NT2/D1 (cell line): ENCODE results near the gene CHRM2.

Source experiments
- SUZ12 ChIP-seq: IDR thresholded peaks from 2 replicates; pipeline ENCODE4 v1.6.1; 2011; ENCODE audit not compliant: insufficient read length, insufficient read depth; ENCODE audit errors: extremely low read depth
- YY1 ChIP-seq: IDR thresholded peaks from 2 replicates; pipeline ENCODE4 v1.6.1; 2011; ENCODE audit not compliant: insufficient read length, insufficient read depth
- ZNF274 ChIP-seq: IDR thresholded peaks from 2 replicates; pipeline ENCODE4 v1.6.1; 2011; ENCODE audit warnings: mild to moderate bottlenecking, low read depth, low read length

- no peak for TF ChIP-seq YY1
- no peak for TF ChIP-seq SUZ12
- TF ChIP-seq ZNF274: no peak
Observed at GRCh38 chr7:137001478-137001877, 133.0 kb downstream of the CHRM2 start.
